Activated gamma-delta T cell treated with Interleukin-2 at 50 U/mL for 16 hours (primary cell): Measurements from ENCODE around the gene KAT8.
A peak's percentile ranks its signal among the peaks of the same experiment; 100 is the strongest.
"Not testable (repeated sequence)": the region's sequence is repeated elsewhere in the genome, so short reads cannot be mapped to it uniquely, and the experiment has no call there.

ENCODE experiments used
- DNase-seq: peaks from one replicate; pipeline ENCODE4 v3.0.0-alpha.2; 2020

Gene KAT8

GRCh38 chr16:31150976-31151375 is 33.5 kb downstream of the KAT8 start:
- not testable (repeated sequence) for DNase-seq

- DNase-seq: no peak
Measured at GRCh38 chr16:31157136-31157535, 39.7 kb downstream of the KAT8 start.

GRCh38 chr16:31167315-31167714 is 49.9 kb downstream of the KAT8 start:
- no peak for DNase-seq

GRCh38 chr16:31168848-31169247 is 51.4 kb downstream of the KAT8 start:
- no peak for DNase-seq

- DNase-seq: not testable (repeated sequence)
Measured at GRCh38 chr16:31170048-31170447, 52.6 kb downstream of the KAT8 start.

GRCh38 chr16:31177136-31177535 is 59.7 kb downstream of the KAT8 start:
- peak; percentile 42 for DNase-seq

- no peak for DNase-seq
Measured at GRCh38 chr16:31179219-31179746, 61.8 kb downstream of the KAT8 start.

GRCh38 chr16:31179747-31180459 is 62.4 kb downstream of the KAT8 start, which contains the start of gene FUS:
Gene FUS, plus strand, starts transcription at chr16:31180139. Its CDS starts 76 bp downstream, at chr16:31180215.
- peak; percentile 88 for DNase-seq
